GM18519 (cell line): ENCODE measurements around the gene CCR9.

Source experiments
- ATAC-seq: cut with Tn5 transposase; IDR thresholded peaks from one replicate; pipeline ENCODE4 v1.9.1; 2021; ENCODE audit warnings: mild to moderate bottlenecking, moderate library complexity; ENCODE audit not compliant: unreplicated experiment, low FRiP score

CCR9 gene

GRCh38 chr3:45871780-45872179, 14.6 kb upstream of the CCR9 start:
- ATAC-seq, result no peak

- ATAC-seq, result no peak
Observed at GRCh38 chr3:45872569-45872968, 13.8 kb upstream of the CCR9 start.

GRCh38 chr3:45873036-45873435, 13.3 kb upstream of the CCR9 start:
- ATAC-seq, result no peak

- ATAC-seq, result no peak
Observed at GRCh38 chr3:45873638-45874037, 12.7 kb upstream of the CCR9 start.

GRCh38 chr3:45874677-45875346, 11.5 kb upstream of the CCR9 start:
- no peak for ATAC-seq

GRCh38 chr3:45878124-45878523, 8.2 kb upstream of the CCR9 start:
- no peak for ATAC-seq

- no peak for ATAC-seq
Observed at GRCh38 chr3:45880725-45881077, 5.6 kb upstream of the CCR9 start.

GRCh38 chr3:45881078-45882022, 5.0 kb upstream of the CCR9 start:
- no peak for ATAC-seq

- ATAC-seq, result no peak
Observed at GRCh38 chr3:45884368-45885201, 1.8 kb upstream of the CCR9 start.

- no peak for ATAC-seq
Observed at GRCh38 chr3:45887285-45887684, 942 bp downstream of the CCR9 start.

GRCh38 chr3:45887759-45888511, 1.6 kb downstream of the CCR9 start:
- ATAC-seq, result no peak

GRCh38 chr3:45889337-45889736, 3.0 kb downstream of the CCR9 start:
- no peak for ATAC-seq

GRCh38 chr3:45890405-45890804, 4.1 kb downstream of the CCR9 start:
- ATAC-seq, result no peak

GRCh38 chr3:45892161-45892560, 5.8 kb downstream of the CCR9 start:
- ATAC-seq, result no peak

GRCh38 chr3:45894015-45894414, 7.7 kb downstream of the CCR9 start:
- ATAC-seq, result no peak

- no peak for ATAC-seq
Observed at GRCh38 chr3:45895686-45896468, 9.5 kb downstream of the CCR9 start.

- no peak for ATAC-seq
Observed at GRCh38 chr3:45896956-45897355, 10.6 kb downstream of the CCR9 start.

GRCh38 chr3:45904931-45905330, 18.6 kb downstream of the CCR9 start:
- no peak for ATAC-seq

- ATAC-seq, result no peak
Observed at GRCh38 chr3:45905755-45906154, 19.4 kb downstream of the CCR9 start.
